Stromal cell of bone marrow (primary cell): Measurements from ENCODE around the gene PTPRK.
A peak's percentile ranks its signal among the peaks of the same experiment; 100 is the strongest.

Experiments
- DNase-seq: peaks from one replicate; pipeline ENCODE4 v3.0.0-alpha.2; 2012; ENCODE audit warnings: low read depth

The PTPRK gene

GRCh38 chr6:128520436-128521281 lies at the start of gene PTPRK:
Gene PTPRK, minus strand, starts transcription at chr6:128520599. Its CDS starts 241 bp downstream, at chr6:128520358.
- peak; percentile 86 for DNase-seq

- no peak for DNase-seq
Measured at GRCh38 chr6:128567029-128567428, 46.6 kb upstream of the PTPRK start.

GRCh38 chr6:128560966-128561365 lies 40.6 kb upstream of the PTPRK start:
- no peak for DNase-seq

- no peak for DNase-seq
Measured at GRCh38 chr6:128558924-128559323, 38.5 kb upstream of the PTPRK start.

GRCh38 chr6:128558021-128558420 lies 37.6 kb upstream of the PTPRK start:
- DNase-seq, result no peak

- DNase-seq, result no peak
Measured at GRCh38 chr6:128557081-128557480, 36.7 kb upstream of the PTPRK start.

- DNase-seq, result no peak
Measured at GRCh38 chr6:128554302-128554701, 33.9 kb upstream of the PTPRK start.

- no peak for DNase-seq
Measured at GRCh38 chr6:128541261-128541660, 20.9 kb upstream of the PTPRK start.

- no peak for DNase-seq
Measured at GRCh38 chr6:128538763-128539162, 18.4 kb upstream of the PTPRK start.

GRCh38 chr6:128532827-128533226 lies 12.4 kb upstream of the PTPRK start:
- no peak for DNase-seq

- DNase-seq, result no peak
Measured at GRCh38 chr6:128532136-128532535, 11.7 kb upstream of the PTPRK start.

- DNase-seq, result no peak
Measured at GRCh38 chr6:128531696-128532095, 11.3 kb upstream of the PTPRK start.

- DNase-seq, result no peak
Measured at GRCh38 chr6:128528241-128528640, 7.8 kb upstream of the PTPRK start.

- no peak for DNase-seq
Measured at GRCh38 chr6:128527375-128527774, 7.0 kb upstream of the PTPRK start.

GRCh38 chr6:128526152-128526914 lies 5.9 kb upstream of the PTPRK start:
- DNase-seq, result no peak

GRCh38 chr6:128525406-128525805 lies 5.0 kb upstream of the PTPRK start:
- no peak for DNase-seq

- DNase-seq, result no peak
Measured at GRCh38 chr6:128521282-128521632, 858 bp upstream of the PTPRK start.

GRCh38 chr6:128519931-128520435 lies 416 bp downstream of the PTPRK start:
- peak; percentile 28 for DNase-seq

GRCh38 chr6:128519132-128519930 lies 1.1 kb downstream of the PTPRK start:
- DNase-seq, result peak; percentile 14

GRCh38 chr6:128518434-128519131 lies 1.8 kb downstream of the PTPRK start:
- no peak for DNase-seq

GRCh38 chr6:128517124-128517523 lies 3.3 kb downstream of the PTPRK start:
- DNase-seq, result no peak

- DNase-seq, result no peak
Measured at GRCh38 chr6:128516514-128516898, 3.9 kb downstream of the PTPRK start.
